GM12878 (cell line): Measurements from ENCODE around the gene CD58. TPM values are rescaled to one million over a fixed set of nuclear protein-coding genes. Genes with fewer than 3 reads are reported as not detected.
A peak's percentile ranks its signal among the peaks of the same experiment; 100 is the strongest.

Source experiments
- ATAC-seq: fragments of 200-7000 bp; cut with Tn5 transposase; 3 replicates; pipeline ENCODE4 v1.9.1; 2020; ENCODE audit warnings: mild to moderate bottlenecking, moderate library complexity
- BruUV-seq: library from RNA; stranded (reverse); fragments of 400-500 nt; replicated peaks from 2 replicates; lab custom pipeline; 2021; lab: Mats Ljungman, UMichigan
- CTCF ChIA-PET: fragments of 300-600 bp; sonication (Branson Sonifier 250); formaldehyde crosslinking; extraction: SDS; loops from one replicate; lab custom pipeline; 2021; ENCODE audit warnings: inconsistent platforms; lab: Yijun Ruan, JAX
- POLR2A ChIA-PET: fragments of 350-600 bp; formaldehyde crosslinking; extraction: SDS; loops from one replicate; lab custom pipeline; 2021; ENCODE audit warnings: inconsistent platforms; lab: Charles Lee
- RAD21 ChIA-PET: fragments of 300-600 bp; sonication (Branson Sonifier 250); formaldehyde crosslinking; loops from one replicate; lab custom pipeline; 2023; ENCODE audit warnings: antibody characterized with exemption; ENCODE audit not compliant: unreplicated experiment; lab: Charles Lee
- SMC1A ChIA-PET: fragments of 300-600 bp; sonication (Branson Sonifier 250); formaldehyde crosslinking; loops from one replicate; lab custom pipeline; 2023; ENCODE audit not compliant: unreplicated experiment, uncharacterized antibody; lab: Charles Lee
- DNase-seq: peaks from one replicate; pipeline ENCODE4 v3.0.0-alpha.2; 2011; ENCODE audit warnings: low read depth, low spot score
- FAIRE-seq: peaks from 3 replicates; lab custom pipeline; 2011; peaks lifted over from hg19 to GRCh38; lab: Jason Lieb, UNC
- H2AFZ ChIP-seq: 2 replicates; pipeline ENCODE4 v1.6.0; 2011; ENCODE audit warnings: low read depth, low read length, control low read depth; ENCODE audit not compliant: control insufficient read depth
- H3K27ac ChIP-seq: 2 replicates; pipeline ENCODE4 v1.5.1; 2011; ENCODE audit warnings: control low read depth; ENCODE audit not compliant: control insufficient read depth, insufficient read depth
- H3K27me3 ChIP-seq, 2 experiments: replicated peaks in 1 of 2; 2 replicates each; pipeline versions ENCODE4 v1.6.0 to v1.6.1; 2011; ENCODE audit warnings: low read length in 1 of 2; ENCODE audit not compliant: control insufficient read depth in 2 of 2, insufficient read depth in 2 of 2
- H3K36me3 ChIP-seq, 2 experiments: 2 replicates each; pipeline ENCODE4 v1.5.1; 2011; ENCODE audit warnings: low read length in 1 of 2; ENCODE audit not compliant: control insufficient read depth in 2 of 2, insufficient read depth in 2 of 2
- H3K4me1 ChIP-seq: 2 replicates; pipeline ENCODE4 v1.6.1; 2011; ENCODE audit warnings: mild to moderate bottlenecking, low read length, moderate library complexity, mixed read lengths; ENCODE audit not compliant: control insufficient read depth, insufficient read depth
- H3K4me2 ChIP-seq: 2 replicates; pipeline ENCODE4 v1.6.0; 2011; ENCODE audit warnings: control low read depth; ENCODE audit not compliant: control insufficient read depth, insufficient read depth
- H3K4me3 ChIP-seq: fragments of 200-600 bp; sonication (generic); 2 replicates; pipeline ENCODE4 v1.5.1; 2016
- H3K79me2 ChIP-seq: 2 replicates; pipeline ENCODE4 v1.6.0; 2011; ENCODE audit warnings: low read length; ENCODE audit not compliant: control insufficient read depth, insufficient read depth
- H3K9ac ChIP-seq: 2 replicates; pipeline ENCODE4 v1.8.0; 2011; ENCODE audit warnings: low read length, control low read depth, mixed read lengths; ENCODE audit not compliant: control insufficient read depth, insufficient read depth
- H3K9me3 ChIP-seq: replicated peaks from 3 replicates; pipeline ENCODE4 v1.5.1; 2011; ENCODE audit warnings: mild to moderate bottlenecking, low read length; ENCODE audit not compliant: control insufficient read depth, insufficient read depth
- H4K20me1 ChIP-seq: 2 replicates; pipeline ENCODE4 v1.6.0; 2011; ENCODE audit not compliant: control insufficient read depth, insufficient read depth
- ESRRA ChIP-seq: IDR thresholded peaks from 2 replicates; pipeline ENCODE4 v1.6.1; 2012; ENCODE audit warnings: mild to moderate bottlenecking, low read length, improper control_type of control experiment
- FOXK2 ChIP-seq: fragments of 450-650 bp; IDR thresholded peaks from 2 replicates; pipeline ENCODE4 v1.6.1; 2017; ENCODE audit warnings: mild to moderate bottlenecking, moderate library complexity
- GABPA ChIP-seq: IDR thresholded peaks from 2 replicates; pipeline ENCODE4 v1.6.1; 2014; ENCODE audit warnings: antibody characterized with exemption, low read depth, mild to moderate bottlenecking, inconsistent platforms
- MTA3 ChIP-seq: IDR thresholded peaks from 2 replicates; pipeline ENCODE4 v1.6.1; 2012; ENCODE audit warnings: low read length, inconsistent platforms, borderline replicate concordance
- PML ChIP-seq: IDR thresholded peaks from 2 replicates; pipeline ENCODE4 v1.6.1; 2012; ENCODE audit warnings: low read length, inconsistent platforms
- RUNX3 ChIP-seq: IDR thresholded peaks from 2 replicates; pipeline ENCODE4 v1.6.1; 2012; ENCODE audit warnings: low read length, inconsistent platforms
- SREBF2 ChIP-seq: IDR thresholded peaks from 2 replicates; pipeline ENCODE4 v1.6.1; 2012; ENCODE audit warnings: mild to moderate bottlenecking, low read length
- SUPT20H ChIP-seq: IDR thresholded peaks from 2 replicates; pipeline ENCODE4 v1.6.1; 2011; ENCODE audit warnings: low read depth, mild to moderate bottlenecking, low read length, moderate library complexity, borderline replicate concordance; ENCODE audit not compliant: control insufficient read depth
- WGBS: methylation state at CpG from one replicate; pipeline ENCODE4 v1.1.6; 2016; ENCODE audit warnings: low lambda C conversion rate; ENCODE audit not compliant: insufficient replicate concordance, insufficient coverage; ENCODE audit errors: missing lambda C conversion rate; 5-methylcytosine and 5-hydroxymethylcytosine counted together
- in situ Hi-C: fragments of 300-500 bp; cut with MboI; formaldehyde crosslinking; loops from 9 replicates; pipeline ENCODE4 v1.14.3; 2018; ENCODE audit warnings: mixed read lengths
- intact Hi-C: fragments of 100-400 bp; cut with micrococcal nuclease; formaldehyde crosslinking; loops from one replicate; pipeline ENCODE4 v1.14.2; 2022; ENCODE audit not compliant: unreplicated experiment
- polyA plus RNA-seq, 11 experiments: library from polyadenylated mRNA; depleted of rRNA in 4 of 11; unstranded in 6 of 11; stranded (reverse) in 5 of 11; fragments of >200 nt; fragmentation: Nextera tagmentation in 4 of 11; fragmentation: Illumina TruSeq in 1 of 11; extraction: Ambion mirVana in 4 of 11; extraction: Trizol in 1 of 11; gene quantifications; 1 replicate in 1 of 11; 2 replicates in 10 of 11; pipeline versions ENCODE4 v1.2.1 to v1.2.3, GENCODE V29; 2011 to 2016; ENCODE audit warnings: inconsistent platforms in 2 of 11, missing spikeins in 2 of 11, low read depth in 1 of 11
- total RNA-seq, 4 experiments: library from RNA; depleted of rRNA in 3 of 4; stranded (reverse); fragments of >200 nt in 3 of 4; fragmentation: Illumina TruSeq in 1 of 4; extraction: Trizol in 1 of 4; gene quantifications; 2 replicates each; pipeline versions ENCODE4 v1.2.1 to v1.2.3, GENCODE V29; 2013 to 2021

The CD58 gene
- total and polyA plus RNA-seq, 10 of the 15 experiments (the other 5 are each of a cell fraction or from before 2014, with no cell fraction given), result 70.4 to 252 (median 129) TPM

DNA sequence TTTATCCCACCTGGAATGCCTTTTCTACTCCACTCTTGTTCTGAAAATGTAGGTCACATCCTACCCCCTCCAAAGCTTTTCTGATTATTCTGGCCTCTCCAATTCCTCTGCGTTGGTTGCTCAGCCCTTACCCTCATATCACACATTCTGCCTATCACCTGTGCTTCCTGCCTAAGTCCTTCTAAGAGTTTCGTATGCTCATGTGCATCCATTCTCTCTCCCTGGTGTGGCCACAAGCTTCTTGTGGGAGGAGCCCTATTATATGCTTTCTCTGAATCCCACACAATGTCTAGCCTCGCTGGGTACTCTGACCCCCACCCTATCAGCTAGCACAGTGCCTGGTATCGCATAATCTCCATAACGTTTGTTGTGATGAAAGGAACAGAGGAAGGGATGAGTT, 54.2 kb downstream of the CD58 start:
- TF ChIP-seq RUNX3, result 0 out of 2 replicates have a peak, but pooled peaks have one; percentile 9
- no peak for TF ChIP-seq SUPT20H
- Histone ChIP-seq H3K9me3 (no peaks in the 10 kb centered on the region; the same call in 2 of the 3 replicates), H4K20me1 (no peaks in the 10 kb centered on the region), H3K27me3 (no peaks in the 10 kb centered on the region), H3K4me1 (peaks cover 43% of the 10 kb centered on the region), H3K27ac (peak overlapping the region; percentile 24), H3K4me2 (peak overlapping the region; percentile 22; the same call in 1 of the 2 replicates), H3K36me3 (peaks cover 6 to 33% of the 10 kb centered on the region in 2 experiments), H3K9ac (no peak overlapping the region), H2AFZ (no peak overlapping the region), H3K79me2 (no peaks in the 10 kb centered on the region; the same call in 1 of the 2 replicates), H3K4me3 (no peak overlapping the region)
- ChIA-PET CTCF (interaction anchor here (1.5 to 3.6 kb wide), 3 partner anchors 17 to 31 kb away, joined by 6 to 16 read pairs (median 15); no protein-coding TSS in a partner anchor), SMC1A (interaction anchor here (1.2 to 5.9 kb wide), 8 partner anchors 12 to 363 kb away, joined by 3 to 67 read pairs (median 14); no protein-coding TSS in a partner anchor), RAD21 (interaction anchor here (0.8 to 3.3 kb wide), 8 partner anchors 12 to 56 kb away, joined by 3 to 43 read pairs (median 5); no protein-coding TSS in a partner anchor), POLR2A (interaction anchor here (0.9 to 4.9 kb wide), 3 partner anchors 11 to 41 kb away, joined by 4 to 41 read pairs (median 18); no protein-coding TSS in a partner anchor)
- 72% methylated on average over 5 of the region's 5 CpGs for WGBS
- ATAC-seq (peak; percentile 17), DNase-seq (no peak), FAIRE-seq (no peak)
- in situ Hi-C loops, result no loop called here
- intact Hi-C loops, result no loop called here
- BruUV-seq, result no TSS peak

DNA sequence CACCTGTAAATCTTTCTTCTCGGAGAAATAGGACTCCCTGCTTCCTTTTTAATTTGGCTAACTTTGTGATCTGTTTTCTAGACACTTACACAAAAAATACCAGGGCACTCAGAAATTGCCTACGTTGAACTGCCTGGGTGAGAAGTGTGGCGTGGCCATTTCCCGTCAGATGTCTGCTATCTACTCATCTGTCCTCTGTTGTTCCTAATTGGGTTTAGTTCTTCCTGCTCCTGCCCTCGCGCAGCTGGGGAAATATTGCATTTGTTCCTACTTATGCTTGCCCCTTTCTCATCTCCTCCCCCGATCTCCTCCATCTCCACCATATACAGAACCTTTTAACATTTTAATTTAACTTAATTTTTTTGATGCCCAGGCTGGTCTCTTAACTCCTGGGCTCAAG, 55.1 kb downstream of the CD58 start:
- Histone ChIP-seq H3K9me3 (no peaks in the 10 kb centered on the region; the same call in 2 of the 3 replicates), H3K27ac (peak overlapping the region; percentile 85), H3K4me3 (no peak overlapping the region), H3K9ac (peak overlapping the region; percentile 66), H3K4me1 (peaks cover 47% of the 10 kb centered on the region), H3K27me3 (no peaks in the 10 kb centered on the region), H3K36me3 (peaks cover 6 to 28% of the 10 kb centered on the region in 2 experiments), H3K4me2 (peak overlapping the region; percentile 86), H2AFZ (no peak overlapping the region; the same call in 1 of the 2 replicates), H4K20me1 (no peaks in the 10 kb centered on the region), H3K79me2 (no peaks in the 10 kb centered on the region; the same call in 1 of the 2 replicates)
- SMC1A ChIA-PET, result interaction anchor here (0.6 to 5.9 kb wide), 16 partner anchors 11 to 545 kb away, joined by 3 to 67 read pairs (median 4); partner anchors contain the start of gene TTF2
- in situ Hi-C loops (no loop called here), intact Hi-C loops (loop anchor here (2.0 kb wide), 3 partner anchors 25 to 55 kb away; partner anchors contain the start of gene CD58)
- FAIRE-seq (no peak), DNase-seq (no peak), ATAC-seq (peak; percentile 50)
- WGBS, result 9% methylated on average over 7 of the region's 7 CpGs
- POLR2A ChIA-PET, result interaction anchor here (0.9 to 4.9 kb wide), 4 partner anchors 10 to 42 kb away, joined by 4 to 41 read pairs (median 12); no protein-coding TSS in a partner anchor
- RAD21 ChIA-PET, result interaction anchor here (0.8 to 3.3 kb wide), 13 partner anchors 11 to 140 kb away, joined by 3 to 43 read pairs (median 6); partner anchors contain the start of gene CD58
- CTCF ChIA-PET, result interaction anchor here (0.7 to 3.6 kb wide), 9 partner anchors 11 to 907 kb away, joined by 3 to 16 read pairs (median 10); no protein-coding TSS in a partner anchor
- TSS peak; percentile 29 for BruUV-seq
- no peak for TF ChIP-seq FOXK2
- no peak for TF ChIP-seq GABPA
- TF ChIP-seq MTA3, result no peak
- no peak for TF ChIP-seq SREBF2
- 0 out of 2 replicates have a peak, but pooled peaks have one; percentile 0 for TF ChIP-seq PML
- TF ChIP-seq ESRRA, result no peak
